GM21825 (cell line): Measurements from ENCODE around the gene PDXP.
"Not testable (repeated sequence)": the region's sequence is repeated elsewhere in the genome, so short reads cannot be mapped to it uniquely, and the experiment has no call there.

ENCODE experiments used
- ATAC-seq: cut with Tn5 transposase; IDR thresholded peaks from one replicate; pipeline ENCODE4 v1.9.1; 2021; ENCODE audit warnings: mild to moderate bottlenecking, moderate library complexity; ENCODE audit not compliant: unreplicated experiment

PDXP gene

DNA sequence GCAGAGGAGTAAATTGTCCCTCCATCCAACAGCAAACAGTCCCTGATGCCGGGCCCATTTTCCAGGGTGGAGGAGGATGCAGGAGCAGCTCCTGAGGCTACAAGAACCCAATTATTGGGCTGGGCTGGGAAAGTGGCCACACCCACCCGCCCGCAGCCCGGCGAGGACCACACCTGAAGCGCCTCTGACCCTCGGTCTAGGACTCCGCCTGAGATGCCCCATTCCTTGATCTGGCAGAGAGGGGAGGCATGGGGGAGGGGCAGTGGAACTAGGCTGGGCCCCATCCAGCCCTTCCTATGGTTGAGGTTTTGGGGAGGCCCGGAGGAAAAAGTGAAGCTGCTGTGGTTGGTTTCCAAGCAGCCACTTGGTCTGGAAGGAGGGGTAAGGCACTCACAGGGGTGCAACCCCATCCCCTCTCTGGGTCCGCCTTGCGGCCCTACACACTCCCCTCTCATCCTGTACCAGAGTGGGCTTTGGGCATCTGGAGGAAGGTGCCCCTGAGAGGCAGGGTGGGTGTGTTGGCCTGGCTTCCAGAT lies 14.5 kb downstream of the PDXP start:
- ATAC-seq, result no peak

DNA sequence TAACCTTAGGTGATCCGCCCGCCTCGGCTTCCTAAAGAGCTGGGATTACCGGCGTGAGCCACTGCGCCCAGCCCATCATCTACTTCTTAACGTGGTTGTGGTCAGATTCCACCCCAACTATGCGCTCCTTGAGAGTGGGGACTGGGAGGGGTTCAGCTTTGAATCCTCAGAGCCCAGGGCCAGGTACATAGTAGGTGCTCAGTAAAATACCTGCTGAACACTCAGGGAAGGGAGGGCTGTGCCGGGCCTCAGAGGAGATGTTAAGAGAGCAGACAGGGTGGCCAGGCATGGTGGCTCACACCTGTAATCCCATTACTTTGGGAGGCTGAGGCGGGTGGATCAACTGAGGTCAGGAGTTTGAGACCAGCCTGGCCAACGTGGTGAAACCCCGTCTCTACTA lies 15.7 kb downstream of the PDXP start:
- ATAC-seq, result no peak

DNA sequence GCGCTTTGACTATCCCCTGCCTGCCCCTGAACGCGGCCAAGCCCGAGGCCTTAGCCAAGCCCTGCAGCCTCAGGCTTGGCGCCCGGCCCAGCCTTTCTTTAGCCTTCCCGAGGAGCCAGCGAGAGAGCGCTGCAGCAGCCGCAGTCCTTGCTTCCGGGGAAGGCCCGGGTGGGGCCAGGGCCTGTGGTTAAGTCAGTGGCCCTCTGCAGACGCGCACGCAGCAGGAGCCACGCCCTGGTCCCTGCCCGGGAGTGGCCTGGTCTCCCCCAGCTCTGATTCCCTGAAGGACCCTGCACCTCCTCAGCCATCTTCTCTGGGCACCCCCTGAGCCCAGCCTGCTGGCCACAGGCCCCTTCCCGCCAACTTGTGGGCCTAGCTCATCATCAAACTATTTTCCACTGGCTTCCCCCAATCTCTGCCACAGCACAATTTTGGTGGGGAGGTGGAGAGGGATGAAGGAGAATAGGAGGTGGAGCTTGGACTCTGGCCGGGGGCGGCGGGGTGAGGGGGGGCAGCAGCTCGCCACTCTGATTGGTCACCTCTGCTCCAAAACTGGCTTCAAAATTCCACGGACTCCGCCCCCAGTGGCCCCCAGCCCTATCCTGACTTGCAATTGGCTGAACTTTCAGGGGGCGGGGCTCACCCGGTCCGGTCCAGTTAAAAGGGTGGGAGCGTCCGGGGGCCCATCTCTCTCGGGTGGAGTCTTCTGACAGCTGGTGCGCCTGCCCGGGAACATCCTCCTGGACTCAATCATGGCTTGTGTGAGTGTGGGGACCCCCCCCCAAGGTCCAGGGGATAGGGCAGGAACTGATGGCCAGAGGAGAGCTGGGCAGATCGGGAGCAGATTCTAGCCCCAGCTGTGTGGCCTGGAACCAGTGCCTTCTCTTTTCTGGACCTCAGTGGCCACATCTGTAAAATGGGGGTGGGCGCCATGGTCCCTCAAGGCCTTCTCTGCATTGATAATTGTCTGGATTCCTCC lies 16.7 kb downstream of the PDXP start, which contains the start of gene LGALS1:
TSS of gene LGALS1 (plus strand) at position 686 of the 979 bp plus-strand sequence. CDS start at position 753, 67 bp downstream.
- ATAC-seq, result peak; percentile 43

DNA sequence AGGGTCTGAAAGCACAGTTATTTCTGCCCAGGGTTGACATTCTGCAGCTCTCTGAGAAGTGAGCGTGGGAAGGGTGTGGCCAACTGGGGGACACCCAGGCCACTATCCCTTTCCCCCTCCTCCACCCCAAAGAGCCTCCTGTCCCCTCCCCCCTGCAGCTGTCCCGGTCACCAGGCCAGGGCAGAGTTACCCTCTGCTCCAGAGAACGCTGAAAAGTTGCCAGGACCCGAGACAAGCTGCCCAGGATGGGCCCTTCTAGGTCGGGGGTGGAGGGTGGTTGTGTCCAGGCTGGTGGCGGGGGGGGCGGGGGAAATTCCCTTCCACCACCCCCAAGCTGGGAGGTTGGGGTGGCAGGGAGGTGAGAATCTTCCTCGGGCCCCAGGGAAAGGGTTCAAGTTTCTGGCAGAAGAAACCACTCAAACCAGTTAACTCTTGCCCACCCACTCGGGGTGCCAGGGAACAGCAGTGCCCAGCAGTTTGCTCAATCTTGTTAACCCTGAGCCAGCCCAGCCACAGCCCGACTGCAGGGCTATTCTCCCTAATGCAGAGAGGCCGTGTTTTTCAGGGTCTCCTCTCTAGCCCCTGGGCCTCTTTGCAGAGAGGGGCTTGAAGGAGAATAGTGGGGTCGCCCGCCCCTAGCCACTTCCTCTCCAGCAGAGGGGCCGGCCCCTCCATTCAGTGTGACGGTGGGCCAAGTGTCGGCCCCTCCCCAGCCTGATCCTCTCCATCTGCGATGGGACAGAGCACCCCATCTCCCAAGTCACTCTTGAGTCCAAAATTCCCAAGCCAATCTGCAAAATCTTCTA lies 17.6 kb downstream of the PDXP start:
- no peak for ATAC-seq

DNA sequence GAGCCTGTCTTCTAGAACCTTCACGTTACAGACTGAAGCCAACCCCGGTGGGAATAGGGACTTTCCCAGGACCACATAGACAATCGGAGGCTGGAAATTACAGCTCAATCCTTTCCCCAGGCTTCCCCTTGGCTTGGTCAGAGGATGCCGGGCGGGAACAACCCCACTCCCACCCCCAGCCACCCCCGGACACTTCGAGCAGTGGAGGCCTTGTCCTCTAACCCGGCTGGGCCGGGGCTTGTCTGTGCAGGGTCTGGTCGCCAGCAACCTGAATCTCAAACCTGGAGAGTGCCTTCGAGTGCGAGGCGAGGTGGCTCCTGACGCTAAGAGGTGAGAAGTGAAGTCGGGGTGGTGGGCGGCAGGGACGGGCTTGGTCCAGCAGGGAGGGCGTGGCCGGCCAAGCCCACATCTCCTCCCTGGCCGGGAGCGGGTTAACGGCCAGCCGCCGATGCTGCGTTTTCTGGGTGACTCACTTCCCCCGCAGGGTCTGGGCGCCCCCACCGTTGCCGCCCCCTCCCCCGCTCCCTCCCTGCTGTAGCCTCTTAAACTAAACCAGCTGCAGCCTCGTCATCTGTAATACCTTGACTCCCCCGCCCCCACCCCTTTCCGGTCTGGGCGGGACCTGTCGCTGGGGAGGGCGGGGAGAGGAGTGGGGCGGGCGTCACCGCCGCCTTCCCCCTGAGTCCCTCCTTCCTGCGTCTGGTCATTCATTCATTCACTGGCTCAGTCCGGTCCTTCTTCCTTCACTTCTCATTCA lies 18.4 kb downstream of the PDXP start:
- peak; percentile 35 for ATAC-seq

DNA sequence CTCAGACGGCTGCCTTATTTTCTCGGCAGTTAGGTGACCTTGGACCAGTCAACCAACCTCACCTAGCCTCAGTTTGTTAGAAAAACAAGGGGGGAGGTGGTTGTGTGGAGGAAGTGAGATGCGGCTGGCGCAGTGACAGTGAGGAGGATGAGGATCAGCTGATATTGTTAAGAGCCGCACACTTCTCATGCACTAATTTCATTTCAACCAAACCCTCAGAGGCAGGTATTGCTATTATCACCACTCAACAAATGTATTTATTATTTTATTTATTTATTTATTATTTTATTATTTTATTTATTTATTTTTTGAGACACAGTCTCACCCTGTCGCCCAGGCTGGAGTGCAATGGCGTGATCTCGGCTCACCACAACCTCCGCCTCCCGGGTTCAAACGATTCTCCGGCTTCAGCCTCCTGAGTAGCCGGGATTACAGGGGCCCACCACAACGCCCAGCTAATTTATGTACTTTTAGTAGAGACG lies 19.0 kb downstream of the PDXP start:
- no peak for ATAC-seq

DNA sequence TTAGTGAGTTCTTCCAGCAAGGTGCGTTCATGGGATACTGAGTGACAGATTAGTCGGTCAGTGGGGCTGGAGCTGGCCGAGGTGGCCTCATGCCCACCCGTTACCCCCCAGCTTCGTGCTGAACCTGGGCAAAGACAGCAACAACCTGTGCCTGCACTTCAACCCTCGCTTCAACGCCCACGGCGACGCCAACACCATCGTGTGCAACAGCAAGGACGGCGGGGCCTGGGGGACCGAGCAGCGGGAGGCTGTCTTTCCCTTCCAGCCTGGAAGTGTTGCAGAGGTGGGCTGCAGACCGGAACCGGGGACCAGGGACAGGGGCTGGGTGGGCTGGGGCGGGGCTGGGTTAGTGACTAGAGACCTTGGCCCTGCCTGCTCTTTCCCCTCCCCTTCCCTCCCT lies 19.8 kb downstream of the PDXP start:
- no peak for ATAC-seq

DNA sequence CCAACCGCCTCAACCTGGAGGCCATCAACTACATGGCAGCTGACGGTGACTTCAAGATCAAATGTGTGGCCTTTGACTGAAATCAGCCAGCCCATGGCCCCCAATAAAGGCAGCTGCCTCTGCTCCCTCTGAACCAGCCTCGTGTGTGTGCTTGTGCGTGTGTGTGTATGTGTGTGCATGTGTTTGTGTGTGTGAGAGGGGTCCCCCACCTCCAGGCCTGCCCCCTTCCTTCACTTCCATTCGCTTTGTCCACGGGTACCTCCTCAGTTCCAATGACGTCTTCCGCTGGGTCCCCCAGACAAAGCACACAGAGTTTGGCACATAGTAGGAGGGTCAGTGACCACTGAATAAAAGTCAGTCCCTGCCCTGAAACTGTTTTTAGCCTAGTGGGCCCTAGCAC lies 21.1 kb downstream of the PDXP start:
- no peak for ATAC-seq

DNA sequence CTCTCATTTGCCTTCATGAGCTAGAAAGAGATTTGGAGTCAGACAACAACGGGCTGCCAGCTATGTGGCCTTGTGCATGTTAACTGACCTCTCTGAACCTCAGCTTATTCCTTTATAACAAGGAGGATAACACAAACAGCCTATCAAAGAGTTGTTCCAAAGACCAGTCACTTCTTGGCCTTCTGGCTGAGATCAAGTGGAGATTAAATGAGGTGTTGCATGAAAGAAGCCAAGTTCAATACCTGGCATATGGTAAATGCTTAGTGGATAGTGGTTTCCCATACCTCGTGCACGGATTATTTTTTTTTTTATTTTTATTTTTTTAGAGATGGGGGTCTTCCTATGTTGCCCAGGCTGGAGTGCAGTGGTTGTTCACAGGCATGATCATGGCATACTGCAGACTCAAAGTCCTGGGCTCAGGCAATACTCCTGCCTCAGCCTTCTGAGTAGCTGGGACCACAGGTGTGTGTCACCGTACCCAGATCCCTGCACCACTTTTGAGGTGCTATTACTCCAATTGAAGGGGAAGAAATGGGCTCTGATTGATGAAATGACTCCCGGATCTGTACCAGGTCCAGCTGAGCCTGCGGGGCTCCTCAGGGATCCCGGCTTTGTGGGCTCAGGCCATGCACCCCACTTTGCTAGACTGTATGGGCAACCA lies 21.8 kb downstream of the PDXP start:
- no peak for ATAC-seq

DNA sequence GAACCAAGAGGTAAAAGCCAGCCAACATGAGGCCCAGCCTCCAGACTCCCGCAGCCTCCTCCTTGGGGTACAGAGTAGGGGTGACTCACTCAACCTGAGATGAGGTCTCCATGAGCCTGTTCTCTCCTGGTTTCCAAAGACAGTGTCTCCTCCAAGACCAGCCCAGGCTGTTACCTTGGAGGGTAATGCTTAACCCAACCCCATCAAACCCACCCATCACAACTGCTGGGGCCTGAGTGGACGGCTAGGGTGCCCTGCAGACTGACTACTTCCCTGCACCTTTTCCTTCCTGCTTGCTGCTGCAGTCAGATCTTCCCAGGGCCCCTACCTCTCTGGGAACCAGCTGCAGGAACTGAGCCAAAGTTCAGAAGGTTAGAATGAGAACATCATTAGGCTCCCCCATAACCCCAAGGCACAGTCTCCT lies 22.5 kb downstream of the PDXP start:
- no peak for ATAC-seq

DNA sequence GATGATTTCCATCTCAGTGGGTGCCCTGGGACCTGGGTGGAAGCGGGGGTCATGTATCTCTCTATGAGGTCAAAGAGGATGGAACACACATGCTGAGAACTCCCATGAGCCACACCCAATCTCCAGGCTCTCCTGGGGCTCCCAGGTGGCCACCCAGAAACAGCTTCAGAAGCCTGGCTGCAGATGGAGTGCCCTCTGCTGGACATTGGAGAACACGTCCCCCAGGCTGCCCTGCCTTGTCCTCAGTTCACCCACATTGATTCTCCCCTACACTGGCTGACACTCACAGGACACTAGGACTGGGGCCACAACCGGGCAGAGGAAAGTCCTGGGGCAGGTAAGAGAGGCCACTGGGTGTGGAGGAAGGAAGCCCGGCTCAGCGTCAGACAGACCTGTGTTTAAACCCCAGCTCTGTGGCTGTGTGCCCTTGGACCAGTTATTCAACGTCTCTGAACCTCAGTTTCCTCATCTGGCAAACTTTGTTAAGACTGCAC lies 23.1 kb downstream of the PDXP start:
- no peak for ATAC-seq

DNA sequence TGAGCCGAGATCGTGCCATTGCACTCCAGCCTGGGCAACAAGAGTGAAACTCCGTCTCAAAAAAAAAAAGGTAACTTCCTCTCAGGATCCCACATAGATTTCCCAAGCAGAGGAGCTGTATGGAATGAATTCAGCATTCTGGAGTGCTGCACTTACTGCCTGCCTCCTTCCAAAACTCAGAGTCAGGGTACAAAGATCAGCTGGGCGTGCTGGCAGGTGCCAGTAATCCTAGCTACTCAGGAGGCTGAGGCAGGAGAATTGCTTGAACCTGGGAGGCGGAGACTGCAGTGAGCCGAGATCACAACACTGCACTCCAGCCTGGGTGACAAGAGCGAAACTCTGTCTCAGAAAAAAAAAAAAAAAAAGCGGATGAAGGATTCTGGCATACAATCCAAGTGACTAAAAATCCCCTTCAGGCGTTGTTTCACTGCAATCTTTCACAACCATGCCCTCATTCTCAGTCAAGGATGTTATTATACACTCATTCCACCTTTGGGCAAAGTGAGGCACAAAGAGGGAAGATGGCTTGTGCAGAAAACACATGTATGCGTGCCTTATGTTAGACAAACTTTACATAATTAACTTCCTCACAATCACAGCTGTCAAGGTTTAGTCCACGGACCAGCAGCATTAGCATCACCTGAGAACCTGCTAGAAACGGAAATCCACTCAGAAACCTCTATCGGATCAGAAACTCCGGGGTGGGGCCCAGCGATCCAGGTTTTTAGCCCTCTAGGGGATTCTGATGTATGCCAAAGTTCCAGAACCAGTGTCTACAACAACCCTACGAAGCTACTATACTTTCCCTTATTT lies 26.5 kb downstream of the PDXP start:
- ATAC-seq, result no peak

DNA sequence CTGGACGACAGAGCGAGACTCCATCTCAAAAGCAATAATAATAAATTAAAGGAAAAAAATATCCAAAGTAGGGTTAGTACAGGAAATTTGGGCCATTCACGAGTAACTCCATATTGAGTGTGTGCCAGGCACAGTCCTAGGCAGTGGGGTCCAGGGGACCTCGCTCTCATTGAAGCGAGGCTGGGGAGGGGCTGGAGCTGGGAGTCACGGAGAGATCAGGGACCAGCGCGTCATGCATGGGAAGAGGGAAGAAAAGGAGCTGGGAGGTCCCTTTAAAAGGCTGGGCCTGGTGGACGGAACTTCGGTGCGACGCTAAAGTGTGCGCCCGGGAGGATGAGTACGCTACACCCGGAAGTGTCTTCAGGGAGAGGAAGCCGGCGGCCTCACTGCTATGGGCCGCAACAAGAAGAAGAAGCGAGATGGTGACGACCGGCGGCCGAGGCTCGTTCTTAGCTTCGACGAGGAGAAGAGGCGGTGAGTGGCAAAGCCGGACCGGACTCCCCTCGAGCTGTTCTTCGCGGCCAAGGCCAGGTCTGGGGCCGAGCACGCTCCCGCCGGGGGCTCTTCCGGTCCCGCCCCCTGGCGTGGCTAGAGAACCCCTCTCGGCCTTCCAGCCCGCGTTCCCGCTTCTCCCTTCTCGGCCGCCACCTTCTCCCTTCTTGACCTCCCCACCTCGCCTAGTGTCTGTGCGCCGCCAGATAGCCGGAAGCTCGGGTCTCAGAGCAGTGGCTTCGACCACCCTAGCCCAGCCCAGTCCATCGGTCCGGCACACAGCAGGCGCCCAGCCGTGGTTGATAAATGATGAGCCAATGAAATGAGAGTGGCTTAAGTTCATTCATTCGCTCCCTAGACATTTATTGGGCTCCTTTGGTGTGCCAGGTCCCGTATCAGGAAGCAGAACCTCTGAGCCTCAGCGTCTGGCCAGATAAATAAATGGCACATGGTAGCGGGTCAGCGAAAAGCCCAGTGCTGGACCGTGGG lies 27.8 kb downstream of the PDXP start, which contains the start of gene NOL12:
TSS of gene NOL12 (plus strand) at position 342 of the 981 bp plus-strand sequence. CDS start at position 392, 50 bp downstream.
- peak; percentile 61 for ATAC-seq

DNA sequence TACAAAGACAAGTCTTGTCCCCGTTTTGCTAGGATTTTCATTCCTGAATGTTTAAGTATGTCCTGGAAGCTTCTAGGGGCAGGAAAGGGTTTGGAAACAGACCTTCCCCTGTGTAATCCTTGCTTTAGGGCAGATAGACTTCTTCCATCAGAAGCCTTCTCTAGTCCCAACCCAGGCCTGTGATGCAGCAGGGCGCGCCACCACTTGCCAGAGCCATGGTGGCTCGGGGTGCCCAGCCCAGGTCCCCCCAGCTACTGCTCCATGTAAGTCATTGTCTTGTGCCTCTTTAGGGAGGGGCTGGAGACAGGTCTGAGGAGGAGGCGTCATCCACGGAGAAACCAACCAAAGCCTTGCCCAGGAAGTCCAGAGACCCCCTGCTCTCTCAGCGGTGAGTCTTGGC lies 31.9 kb downstream of the PDXP start:
- ATAC-seq, result no peak

DNA sequence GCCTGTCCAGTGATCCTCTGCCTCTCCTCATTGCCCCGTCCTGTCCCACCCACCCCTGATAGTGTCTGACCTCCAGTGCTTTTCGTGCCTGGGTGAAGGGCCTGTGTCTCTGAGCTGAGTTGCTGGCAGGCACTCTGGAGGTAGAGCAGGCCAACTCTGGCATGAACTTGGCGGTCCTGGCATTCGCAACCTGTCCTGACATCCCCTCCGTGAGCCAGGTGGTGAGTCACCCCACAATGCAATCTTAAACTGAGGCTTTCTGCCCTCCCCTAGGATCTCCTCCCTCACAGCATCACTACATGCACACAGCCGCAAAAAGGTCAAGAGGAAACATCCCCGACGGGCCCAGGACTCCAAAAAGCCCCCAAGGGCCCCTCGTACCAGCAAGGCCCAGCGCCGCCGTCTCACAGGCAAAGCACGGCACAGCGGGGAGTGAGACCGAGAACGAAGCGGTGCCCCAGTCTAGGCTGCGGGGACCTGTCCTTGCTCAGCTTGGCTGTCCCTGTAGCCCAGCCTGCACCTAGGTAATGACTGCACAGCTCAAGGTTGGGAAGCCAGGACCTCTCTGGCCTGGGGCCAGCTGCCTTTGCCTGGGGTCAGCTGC lies 32.5 kb downstream of the PDXP start:
- ATAC-seq, result no peak

DNA sequence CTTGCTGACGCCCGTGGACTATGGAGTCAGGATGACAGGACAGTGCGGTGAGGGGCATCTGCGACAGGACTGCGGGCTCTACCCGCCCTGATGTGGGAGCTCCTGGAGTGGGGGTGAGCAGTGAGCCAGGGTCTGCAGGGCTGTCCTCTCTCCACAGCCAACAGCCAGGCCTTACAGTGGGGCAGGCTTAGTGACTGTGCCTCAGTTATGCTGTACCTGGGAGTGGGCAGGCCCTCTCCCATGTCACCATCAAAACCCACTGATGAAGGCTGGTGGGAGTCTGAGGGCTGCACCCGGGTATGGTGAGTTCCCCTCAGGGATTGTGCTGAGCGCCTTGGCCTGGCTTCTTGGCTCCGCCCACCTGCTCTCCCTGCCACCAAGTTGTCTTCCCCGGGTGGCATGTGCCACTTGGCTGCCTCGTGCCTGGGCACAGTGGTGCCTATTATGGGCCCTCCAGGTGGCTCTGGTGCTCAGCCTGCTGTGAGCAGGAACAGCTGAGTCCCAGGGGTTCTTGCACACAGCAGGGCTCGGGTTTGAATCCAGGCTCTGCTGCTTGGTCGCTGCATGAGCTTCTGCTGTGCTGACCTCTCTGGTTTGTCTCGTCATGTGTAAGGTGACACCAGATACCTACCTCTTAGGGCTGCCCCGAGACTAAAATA lies 34.2 kb downstream of the PDXP start:
- ATAC-seq, result no peak

DNA sequence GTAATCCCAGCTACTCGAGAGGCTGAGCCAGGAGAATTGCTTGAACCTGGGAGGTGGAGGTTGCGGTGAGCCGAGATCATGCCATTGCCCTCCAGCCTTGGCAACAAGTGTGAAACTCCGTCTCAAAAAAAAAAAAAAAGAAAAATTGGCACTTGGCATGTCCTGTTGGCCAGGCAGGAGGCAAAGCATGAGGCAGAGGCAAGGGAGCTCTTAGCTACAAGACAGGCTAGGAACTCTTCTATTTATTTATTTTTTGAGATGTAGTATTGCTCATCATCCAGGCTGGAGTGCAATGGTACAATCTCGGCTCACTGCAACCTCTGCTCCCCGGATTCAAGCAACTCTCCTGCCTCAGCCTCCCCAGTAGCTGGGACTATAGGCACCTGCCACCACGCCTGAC lies 35.6 kb downstream of the PDXP start:
- ATAC-seq, result not testable (repeated sequence)
